ENCODE measurements around the gene CLPTM1. TPM values are rescaled to one million over a fixed set of nuclear protein-coding genes. Genes with fewer than 3 reads are reported as not detected.

Gene CLPTM1
- total and polyA plus RNA-seq, 2 of the 8 experiments (the other 6 are each of a cell fraction or from before 2014, with no cell fraction given): 84.8 to 108 TPM

- no peak overlapping the region for H2BK20ac ChIP-seq (ENCODE audit: low read length)
- no peak for TF ChIP-seq PHF8 (conservative IDR thresholded peaks at IDR 0.05; ENCODE audit: low read depth, low read length)
- TF ChIP-seq ATF3 (IDR thresholded peaks at IDR 0.05; ENCODE audit: insufficient read depth, low read depth, low read length): no peak
- TF ChIP-seq HDAC2 (IDR thresholded peaks at IDR 0.05; ENCODE audit: borderline replicate concordance in 1 of 2, low read depth in 2 of 2, low read length in 2 of 2): no peak
- no peak for TF ChIP-seq JUND (IDR thresholded peaks at IDR 0.05; ENCODE audit: low read length)
- TF ChIP-seq ASH2L (IDR thresholded peaks at IDR 0.05; ENCODE audit: low read length): no peak
- no peak for TF ChIP-seq GABPA (IDR thresholded peaks at IDR 0.05; ENCODE audit: borderline replicate concordance, insufficient read depth, low read length)
- TF ChIP-seq SP1 (IDR thresholded peaks at IDR 0.05; ENCODE audit: low read depth, low read length): no peak
- TF ChIP-seq BCL11A (IDR thresholded peaks at IDR 0.05; ENCODE audit: low read depth in 2 of 2, low read length in 2 of 2): no peak
- no peak for TF ChIP-seq BACH1 (IDR thresholded peaks at IDR 0.05; ENCODE audit: low read length)
- no peak for TF ChIP-seq RFX5 (IDR thresholded peaks at IDR 0.05; ENCODE audit: borderline replicate concordance, low read depth, low read length)
- TF ChIP-seq SP4 (IDR thresholded peaks at IDR 0.05; ENCODE audit: low read length): no peak
- TF ChIP-seq POU5F1 (IDR thresholded peaks at IDR 0.05; ENCODE audit: low read depth, low read length): no peak
- no peak for TF ChIP-seq KDM5A (IDR thresholded peaks at IDR 0.05; ENCODE audit: low read length)
- TF ChIP-seq TBP (IDR thresholded peaks at IDR 0.05; ENCODE audit: low read depth, low read length): no peak
- no peak for TF ChIP-seq EGR1 (IDR thresholded peaks at IDR 0.05; ENCODE audit: borderline replicate concordance, low read depth, low read length)
- no peak overlapping the region for H4K8ac ChIP-seq (ENCODE audit: extremely low read depth, insufficient read depth, low read length)
- H3K9me3 ChIP-seq (ENCODE audit: insufficient read depth in 2 of 2, low read depth in 1 of 2, low read length in 1 of 2): no peaks in the 10 kb centered on the region
- H3K4me1 ChIP-seq (replicated peaks in 1 of 4; ENCODE audit: control insufficient read depth in 3 of 4, insufficient read depth in 4 of 4, low read length in 3 of 4): no peaks in the 10 kb centered on the region
- no peak overlapping the region for H4K5ac ChIP-seq (ENCODE audit: insufficient read length, low read depth, low read length)
- no peak overlapping the region for H2AFZ ChIP-seq (ENCODE audit: low read length)
- H4K91ac ChIP-seq (replicated peaks; ENCODE audit: insufficient read length, low read length): no peak overlapping the region
- no peaks in the 10 kb centered on the region for H4K20me1 ChIP-seq (replicated peaks in 1 of 2; ENCODE audit: control insufficient read depth in 1 of 2, insufficient read depth in 2 of 2, low read length in 2 of 2)
- 85% methylated on average over 2 of the region's 2 CpGs; no CpG with 5 or more reads in 1 of the 2 experiments for WGBS, 2 experiments (ENCODE audit: extremely low coverage in 1 of 2, insufficient coverage in 1 of 2, insufficient read length in 1 of 2, insufficient replicate concordance in 2 of 2, low coverage in 1 of 2, low lambda C conversion rate in 2 of 2, missing lambda C conversion rate in 1 of 2)
- FAIRE-seq: no peak
- H3K14ac ChIP-seq (ENCODE audit: insufficient read length): no peak overlapping the region
- no peak overlapping the region for H2BK12ac ChIP-seq (ENCODE audit: low read depth, low read length)
- H3K23me2 ChIP-seq (ENCODE audit: low read depth, low read length): no peaks in the 10 kb centered on the region
- no peak overlapping the region for H3K23ac ChIP-seq (ENCODE audit: insufficient read length)
- H3K4me2 ChIP-seq (ENCODE audit: insufficient read depth in 1 of 2, low read depth in 2 of 2, low read length in 2 of 2): no peak overlapping the region
- H2BK5ac ChIP-seq (ENCODE audit: low read depth, low read length): no peak overlapping the region
- no peak overlapping the region for H3K9ac ChIP-seq (replicated peaks in 1 of 4; ENCODE audit: extremely low read depth in 1 of 4, low read depth in 3 of 4, low read length in 3 of 4)
- no peaks in the 10 kb centered on the region for H3K79me1 ChIP-seq (ENCODE audit: low read depth, low read length)
- no peak overlapping the region for H2BK120ac ChIP-seq (replicated peaks; ENCODE audit: low read depth, low read length)
- no peak overlapping the region for H3K18ac ChIP-seq (ENCODE audit: extremely low read depth, low read length)
- H3K56ac ChIP-seq (replicated peaks; ENCODE audit: insufficient read length, low read depth, low read length): no peak overlapping the region
- H3K27ac ChIP-seq (ENCODE audit: low read depth, low read length): no peak overlapping the region
- no peak overlapping the region for H2BK15ac ChIP-seq (ENCODE audit: low read length)
- no peak overlapping the region for H3K4me3 ChIP-seq (ENCODE audit: extremely low read depth in 1 of 4, insufficient read depth in 2 of 4, low read depth in 3 of 4, low read length in 4 of 4)
- no peaks in the 10 kb centered on the region for H3K79me2 ChIP-seq (ENCODE audit: control insufficient read depth in 1 of 2, insufficient read depth in 2 of 2, low read length in 2 of 2)
- H2AK5ac ChIP-seq (ENCODE audit: low read depth, low read length): no peak overlapping the region
- ChIA-PET POLR2A (ENCODE audit: partially characterized antibody) (interaction anchor here (0.6 to 1.1 kb wide), 4 partner anchors 11 to 36 kb away, joined by 3 to 4 read pairs (median 3); partner anchors contain the start of gene CLASRP), CTCF (ENCODE audit: partially characterized antibody) (interaction anchor here (0.6 to 1.1 kb wide), 3 partner anchors 32 to 322 kb away, joined by 3 to 4 read pairs (median 4); no protein-coding TSS in a partner anchor)
- no peak for DNase-seq (ENCODE audit: low read depth in 1 of 2, low spot score in 2 of 2)
- H3K27me3 ChIP-seq (replicated peaks in 1 of 4; ENCODE audit: control insufficient read depth in 3 of 4, extremely low read depth in 1 of 4, insufficient read depth in 3 of 4, low read length in 3 of 4): no peaks in the 10 kb centered on the region
- peaks cover 0 to 7% (median 2%) of the 10 kb centered on the region in 4 experiments; a peak in 3 of 8 replicates for H3K36me3 ChIP-seq (ENCODE audit: control insufficient read depth in 2 of 4, insufficient read depth in 4 of 4, low read length in 3 of 4)
- H3K4ac ChIP-seq (replicated peaks; ENCODE audit: insufficient read length, low read depth, low read length): no peak overlapping the region
These were observed 72.2 kb downstream of the CLPTM1 start for GRCh38 chr19:45027371-45027770.
